Measurements from ENCODE around the gene ZNF407.

ZNF407 gene

DNA sequence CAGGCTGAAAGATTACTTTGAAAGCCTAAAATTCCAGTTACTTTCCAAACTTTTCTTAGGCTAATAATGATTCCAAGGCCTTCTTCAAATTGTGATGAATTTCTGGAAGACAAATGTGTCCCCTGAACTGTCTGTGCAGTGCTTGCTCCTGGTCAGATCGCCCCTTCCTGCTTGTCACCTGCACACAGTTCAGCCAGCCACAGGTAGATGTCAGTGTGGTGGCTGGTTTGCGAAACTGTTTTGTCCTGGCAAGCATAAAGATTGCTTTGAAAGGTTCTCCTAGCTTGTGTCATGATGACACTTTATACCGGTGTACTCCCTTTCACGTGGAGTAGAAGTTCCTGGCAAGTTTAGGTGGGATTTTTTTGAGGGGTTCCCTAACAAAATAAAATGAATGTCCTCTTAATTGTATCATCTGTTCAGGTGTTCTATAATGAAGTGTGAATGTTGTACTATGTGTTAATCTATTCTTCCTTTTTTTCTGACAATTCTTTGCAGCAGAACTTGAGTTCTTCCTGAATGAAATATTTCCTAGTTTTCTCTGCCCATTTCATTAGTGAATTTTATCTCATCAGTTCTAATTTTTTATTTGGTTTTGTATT, 298.8 kb downstream of the ZNF407 start:
- peak; percentile 20 for DNase-seq

DNA sequence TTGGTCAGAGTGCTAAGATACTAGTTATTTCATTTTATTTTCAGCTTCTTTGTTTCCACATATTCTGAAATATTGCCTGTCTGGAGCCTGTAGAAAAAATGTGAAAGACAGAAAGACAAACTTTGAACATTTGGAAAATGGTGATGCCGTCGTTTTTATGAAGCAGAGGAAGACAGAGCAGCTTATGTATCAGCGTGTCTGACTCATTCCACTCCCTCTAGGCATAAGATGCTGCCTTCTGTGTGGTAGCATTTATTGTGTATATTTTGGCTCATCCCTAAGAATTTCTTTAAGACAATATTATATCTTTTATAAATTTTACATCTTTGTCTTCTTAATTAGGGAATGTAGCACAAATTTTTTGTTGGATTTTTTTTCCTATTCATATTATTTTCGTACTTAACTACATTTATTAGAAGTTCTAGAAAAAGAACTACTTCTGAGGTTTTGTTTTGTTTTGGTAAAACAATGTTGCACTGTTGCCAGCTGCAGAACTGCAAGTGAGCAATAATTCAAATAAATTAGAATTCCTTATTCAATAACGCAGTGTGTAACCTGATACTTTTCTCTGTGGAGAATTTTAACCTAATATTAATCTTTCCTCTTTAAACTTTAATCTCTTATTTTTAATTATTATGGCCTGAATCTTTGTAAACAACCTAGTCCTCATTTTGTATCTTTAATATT, 300.4 kb downstream of the ZNF407 start:
- DNase-seq = no peak

DNA sequence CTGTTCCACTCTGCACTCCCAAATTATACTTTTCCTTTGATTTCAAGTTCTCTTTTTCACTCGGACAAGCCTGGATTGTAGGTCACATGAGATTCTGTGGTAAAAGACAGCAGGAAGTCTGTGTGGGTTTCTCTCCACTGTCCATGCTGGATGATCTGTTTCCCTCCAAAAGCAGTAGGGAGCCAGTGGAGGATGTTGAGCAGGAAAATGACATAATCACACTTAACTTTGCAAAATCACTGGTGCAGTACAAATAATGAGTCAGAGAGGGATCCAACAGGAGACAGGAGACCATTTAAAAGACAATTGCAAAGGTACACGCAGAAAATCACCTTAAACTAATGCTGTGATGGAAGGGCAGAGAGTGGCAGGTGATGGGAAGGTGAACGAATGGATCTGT, 301.3 kb downstream of the ZNF407 start:
- DNase-seq = no peak

DNA sequence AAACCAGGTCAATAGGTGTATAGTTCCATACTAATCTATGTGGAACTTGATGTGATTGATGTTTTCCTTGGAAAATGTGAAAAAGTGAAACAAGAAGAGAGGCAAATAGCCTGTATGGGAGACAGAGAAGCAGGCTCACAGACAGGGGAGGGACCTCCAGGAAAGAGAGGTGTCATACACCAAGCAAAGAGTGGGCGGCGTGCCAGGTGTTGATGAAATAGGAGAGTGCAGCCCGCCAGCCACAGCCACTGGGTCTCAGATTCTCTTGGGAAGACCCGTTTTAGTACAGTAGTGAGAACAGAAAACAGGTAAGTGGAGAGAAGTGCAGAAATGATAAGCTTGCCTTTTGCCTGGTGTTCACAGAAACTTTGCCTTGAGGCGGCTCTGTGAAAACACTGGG, 301.9 kb downstream of the ZNF407 start:
- peak; percentile 79 for DNase-seq

DNA sequence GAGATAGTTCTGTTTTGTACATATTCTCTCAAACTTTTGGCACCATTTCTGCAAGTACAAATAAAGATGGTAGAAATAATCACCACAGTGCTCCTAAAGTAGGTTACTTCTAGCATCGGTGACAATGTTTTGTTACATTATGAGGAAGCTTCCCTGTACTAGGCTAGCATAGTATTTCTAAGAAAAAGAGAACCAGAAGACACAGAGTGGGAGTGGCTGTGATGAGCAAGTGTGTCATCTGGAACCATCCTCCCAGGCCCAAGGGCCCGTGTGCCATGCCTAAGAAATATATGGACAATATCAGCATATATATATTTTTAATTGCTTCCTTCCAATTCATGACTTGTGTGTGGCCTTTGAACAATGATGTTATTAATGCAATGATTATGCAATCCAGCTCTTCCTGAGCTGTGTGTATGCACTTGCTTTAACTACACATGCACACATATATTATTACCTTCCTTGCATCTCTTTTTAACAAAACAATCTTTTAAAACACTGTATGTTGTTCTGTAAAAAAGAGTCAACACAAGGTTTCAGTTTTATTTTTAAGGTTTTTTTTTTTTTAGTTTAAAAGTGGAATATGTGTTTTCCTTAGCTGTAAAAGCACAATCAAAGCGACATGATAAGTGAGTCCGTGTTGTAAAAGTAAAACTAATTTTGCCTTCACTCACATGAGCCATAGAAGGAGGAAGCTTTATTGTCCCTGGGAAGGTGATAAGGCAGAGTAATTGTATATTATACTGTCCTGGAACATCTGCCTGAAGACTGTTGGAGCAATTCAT, 303.9 kb downstream of the ZNF407 start:
- no peak for DNase-seq

DNA sequence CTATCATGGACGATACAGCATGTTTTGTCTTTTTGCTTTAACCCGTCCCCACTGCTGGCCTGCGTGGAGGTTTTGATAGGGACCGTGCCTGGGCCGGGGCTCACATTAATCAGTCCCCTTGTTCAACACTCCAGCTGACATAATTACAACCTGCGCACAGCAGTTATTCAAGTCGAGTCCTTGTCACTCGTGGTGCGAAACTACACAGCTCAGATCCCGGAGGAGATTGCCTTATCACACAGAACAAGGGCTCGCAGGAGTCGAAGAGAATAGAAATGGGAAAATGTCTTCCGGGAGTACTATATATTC, 304.4 kb downstream of the ZNF407 start:
- DNase-seq = no peak

DNA sequence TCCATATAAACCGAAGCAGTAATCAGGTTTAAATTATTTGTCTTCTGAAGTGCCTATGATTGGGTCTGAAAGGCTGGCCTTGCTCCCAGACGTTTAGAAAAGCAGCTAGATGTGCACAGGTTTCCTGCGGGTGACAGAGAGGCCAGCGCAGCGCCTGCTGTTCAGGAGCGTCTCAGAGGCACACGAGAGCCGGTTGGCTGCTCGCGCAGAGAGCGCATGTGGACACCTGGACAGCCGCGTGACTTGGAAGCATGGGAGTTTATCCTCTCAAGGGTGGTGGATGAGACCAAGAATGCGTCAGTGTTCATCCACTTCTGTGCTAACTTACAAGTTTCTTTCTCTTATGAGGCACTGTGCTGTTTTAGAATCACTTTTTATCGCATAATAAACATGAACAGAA, 307.6 kb downstream of the ZNF407 start:
- DNase-seq = no peak

DNA sequence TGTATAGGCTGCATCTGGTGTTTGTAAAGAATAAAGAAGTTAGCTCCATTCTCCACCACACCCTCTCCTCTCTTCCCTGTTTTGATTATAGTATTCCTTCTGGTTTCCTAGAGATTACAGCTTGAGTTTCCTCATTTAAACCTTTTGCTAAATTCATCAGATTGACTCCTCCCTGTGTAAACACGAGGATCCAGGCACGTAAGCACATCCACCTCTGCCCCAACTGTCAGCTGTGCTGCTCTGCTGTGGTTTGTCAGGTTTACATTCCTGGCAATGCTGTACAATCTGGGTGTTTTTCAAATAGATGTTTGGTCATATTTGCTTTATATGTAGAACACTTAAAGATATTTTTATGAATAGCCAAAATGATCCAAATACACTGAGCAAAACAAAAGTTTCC, 308.5 kb downstream of the ZNF407 start:
- no peak for DNase-seq

DNA sequence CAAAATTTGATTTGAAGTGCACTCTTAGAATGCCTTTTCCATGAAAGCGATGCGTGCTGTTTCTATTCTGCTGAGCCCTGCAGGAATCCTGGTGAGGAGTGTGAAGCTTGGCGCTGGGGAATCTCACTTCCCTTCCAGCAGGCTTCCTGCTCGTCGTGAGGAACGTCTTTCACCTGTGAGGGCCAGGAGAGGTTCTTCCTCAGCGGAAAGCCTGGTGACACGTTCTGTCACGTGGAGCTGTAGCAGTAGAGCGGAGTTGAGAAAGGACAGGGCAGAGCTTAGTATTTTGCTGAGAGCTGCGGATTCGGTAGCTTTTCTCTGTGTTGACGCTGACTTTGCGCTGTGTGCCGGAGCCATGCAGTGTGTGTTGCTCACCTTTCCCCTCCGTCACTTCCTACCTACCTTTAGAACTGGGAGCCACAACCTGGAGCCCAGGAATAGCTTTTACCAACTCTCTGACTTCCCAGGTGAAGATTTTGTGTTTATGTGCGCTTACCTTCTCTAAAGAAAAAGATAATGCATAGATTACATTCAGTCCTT, 316.5 kb downstream of the ZNF407 start:
- DNase-seq = no peak

DNA sequence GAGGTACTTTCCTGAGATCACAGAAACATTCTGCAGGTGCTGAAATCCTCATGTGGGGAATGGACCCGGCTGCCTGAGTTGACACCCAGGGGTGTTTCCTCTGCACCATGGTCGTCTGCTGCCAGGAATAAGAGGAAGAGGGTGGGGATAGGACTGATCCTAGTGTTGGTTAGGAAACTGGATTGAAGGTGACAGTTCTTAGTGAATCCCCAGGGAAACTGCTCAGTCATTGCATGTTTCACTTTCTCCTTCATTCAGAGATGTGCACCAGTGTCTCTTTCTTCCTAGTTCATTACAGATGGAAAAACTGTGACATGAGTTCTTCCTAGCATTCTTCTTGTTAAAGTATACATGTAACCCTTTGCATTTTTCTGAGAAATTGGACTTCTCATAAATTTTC, 317.0 kb downstream of the ZNF407 start:
- DNase-seq = no peak

DNA sequence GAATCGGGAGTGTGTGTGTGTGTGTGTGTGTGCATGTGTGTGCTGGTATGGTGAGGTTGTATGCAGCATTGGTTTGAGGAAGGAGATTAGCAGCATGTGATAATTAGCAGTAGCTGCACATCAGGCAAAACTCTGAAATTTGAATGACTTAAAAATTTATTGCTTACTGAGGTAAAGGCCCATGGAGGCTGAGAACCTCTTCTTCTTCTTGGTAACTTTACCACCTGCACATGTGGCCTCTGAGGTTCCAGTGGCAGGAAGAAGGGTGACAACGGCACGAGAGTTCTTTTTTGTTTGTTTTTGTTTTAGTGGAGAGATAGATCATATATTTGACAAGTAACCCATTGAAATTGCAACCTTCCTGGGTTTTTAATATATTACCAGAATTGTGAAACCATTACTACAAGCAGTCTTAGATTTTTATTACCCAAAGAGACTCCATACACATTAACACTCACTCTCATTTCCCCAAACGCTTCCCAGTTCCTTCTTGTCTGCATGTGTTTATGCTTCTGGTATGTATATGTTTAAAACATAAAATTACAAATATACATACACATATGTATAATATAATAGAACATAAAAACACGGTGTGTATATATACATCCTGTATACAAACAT, 319.2 kb downstream of the ZNF407 start:
- no peak for DNase-seq

DNA sequence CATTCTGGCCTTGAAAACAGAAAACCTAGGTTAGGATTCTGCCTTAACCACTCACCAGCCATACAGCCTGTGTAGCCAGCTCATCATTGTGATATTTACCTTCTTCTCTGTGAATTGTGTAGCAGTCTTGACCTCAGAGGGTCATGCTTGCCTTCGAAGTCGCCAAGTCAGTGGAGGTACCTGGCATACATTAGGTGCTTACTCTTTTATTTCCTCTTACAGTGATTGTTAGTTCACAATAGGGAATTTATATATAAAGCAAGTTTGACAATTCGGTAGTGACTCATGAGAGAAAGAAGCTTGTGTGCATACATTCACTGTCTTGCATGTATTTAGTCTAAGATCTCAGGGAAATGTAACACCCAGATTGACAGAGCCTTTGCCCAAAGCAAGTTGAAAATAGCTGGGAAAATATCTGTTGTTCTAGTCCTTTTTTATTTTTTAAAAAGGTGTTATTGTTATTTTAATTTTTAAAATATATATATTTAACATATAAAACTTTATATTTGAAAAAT, 320.7 kb downstream of the ZNF407 start:
- DNase-seq = no peak

DNA sequence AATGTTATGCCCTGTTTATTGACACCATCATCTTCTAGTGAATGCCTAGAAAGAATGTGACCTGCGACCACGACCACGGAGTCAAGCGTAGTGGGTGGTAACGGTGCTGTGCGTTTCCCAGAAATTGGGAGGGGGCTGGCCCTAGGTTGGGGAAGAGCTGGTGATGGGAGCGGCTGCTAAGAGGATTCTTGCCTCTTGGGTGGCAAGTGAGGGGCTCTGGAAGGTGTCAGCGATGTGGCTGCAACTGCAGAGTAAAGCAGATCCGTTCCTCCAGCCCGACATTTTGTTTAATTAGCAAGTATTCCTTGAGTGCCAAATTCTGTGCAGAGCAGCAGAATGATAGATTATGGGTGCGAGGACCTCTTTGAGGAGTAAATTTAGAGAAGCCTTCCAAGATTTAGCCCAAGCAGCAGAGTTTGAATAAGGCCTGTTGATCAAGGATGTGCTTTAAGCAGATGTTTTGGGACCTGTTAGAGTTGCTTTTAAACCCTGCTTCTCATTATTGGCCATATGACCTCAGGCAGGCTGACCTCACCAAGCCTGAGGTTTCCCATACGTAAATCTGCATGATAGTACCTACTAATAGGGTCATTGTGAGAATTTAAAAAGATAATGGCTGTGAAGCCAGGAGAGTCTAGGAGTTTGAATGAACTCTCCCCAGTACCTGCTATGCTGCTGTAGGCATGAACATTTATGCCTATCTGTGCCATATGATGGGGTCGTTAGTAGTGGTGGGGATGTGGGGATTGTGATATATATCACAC, 323.6 kb downstream of the ZNF407 start:
- no peak for DNase-seq

DNA sequence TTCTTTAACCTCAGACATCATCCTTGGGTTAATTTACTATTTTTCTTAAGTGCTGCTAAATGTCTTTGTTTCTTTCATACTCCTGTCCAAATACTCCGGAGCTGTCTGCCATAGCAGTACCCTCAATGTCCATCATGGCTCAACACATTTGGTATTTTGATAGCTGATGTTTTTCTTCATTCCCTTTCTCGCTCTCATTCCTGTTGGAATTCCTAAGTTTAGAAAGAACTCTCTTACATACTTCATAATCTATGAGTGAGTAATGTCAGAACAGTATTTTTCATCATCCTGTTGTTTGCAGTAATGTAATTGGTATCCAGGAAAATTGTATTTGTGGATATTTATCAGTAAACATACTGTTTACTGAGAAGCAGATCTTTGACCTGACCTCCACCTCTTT, 328.4 kb downstream of the ZNF407 start:
- DNase-seq = no peak

DNA sequence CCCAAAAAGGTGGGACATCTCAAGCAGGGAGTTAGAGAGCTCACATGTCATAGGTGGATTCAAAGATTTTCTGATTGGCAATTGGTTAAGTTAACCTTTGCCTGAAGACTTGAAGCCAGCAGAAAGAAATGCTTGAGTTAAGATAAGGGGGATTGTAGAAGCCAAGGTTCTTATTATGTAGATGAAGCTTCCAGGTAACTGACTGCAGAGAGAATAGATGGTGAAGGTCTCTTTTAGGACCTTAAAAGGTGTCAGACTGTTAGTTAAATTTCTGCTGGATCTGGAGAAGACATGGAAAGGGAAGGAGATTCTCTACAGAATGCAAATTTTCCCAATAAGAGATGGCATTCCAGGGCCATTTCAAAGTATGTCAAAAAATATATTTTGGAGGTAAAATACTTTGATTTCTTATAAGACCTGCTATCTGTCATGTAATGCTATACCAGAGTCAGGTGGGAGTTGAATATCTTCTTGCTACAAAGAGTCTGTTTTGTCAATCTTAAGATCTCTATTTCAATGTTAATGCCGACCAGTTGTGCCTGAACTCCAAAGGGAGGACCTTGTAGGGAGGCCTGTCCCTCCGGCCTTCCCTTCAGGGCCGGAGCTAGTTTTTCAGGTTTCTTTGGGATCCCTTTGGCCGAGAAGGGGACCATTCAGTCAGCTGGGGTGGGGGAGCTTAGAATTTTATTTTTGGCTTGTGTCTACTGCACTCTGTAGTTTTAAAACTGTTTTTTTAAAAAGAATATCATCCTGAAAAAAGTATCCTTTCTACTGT, 330.7 kb downstream of the ZNF407 start:
- DNase-seq = no peak

DNA sequence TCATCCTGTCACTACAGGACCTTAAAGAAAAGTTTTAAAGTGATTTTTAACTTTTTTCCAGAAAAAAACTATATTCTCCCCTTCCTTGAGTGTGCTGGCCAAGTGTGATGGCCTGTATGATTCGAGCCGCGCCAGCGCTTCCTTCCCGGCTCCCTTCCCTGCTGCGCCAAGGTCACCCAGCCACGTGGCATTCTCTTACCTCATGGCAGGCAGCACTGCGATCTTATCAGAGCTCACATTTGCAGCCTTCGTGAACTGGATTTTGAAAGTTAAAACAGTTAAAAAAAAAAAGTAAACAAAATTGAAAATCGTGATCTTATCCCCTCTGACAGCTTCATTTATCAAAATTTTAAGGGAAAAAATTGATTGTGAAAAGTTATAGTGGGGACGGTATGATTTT, 331.4 kb downstream of the ZNF407 start:
- DNase-seq = no peak

DNA sequence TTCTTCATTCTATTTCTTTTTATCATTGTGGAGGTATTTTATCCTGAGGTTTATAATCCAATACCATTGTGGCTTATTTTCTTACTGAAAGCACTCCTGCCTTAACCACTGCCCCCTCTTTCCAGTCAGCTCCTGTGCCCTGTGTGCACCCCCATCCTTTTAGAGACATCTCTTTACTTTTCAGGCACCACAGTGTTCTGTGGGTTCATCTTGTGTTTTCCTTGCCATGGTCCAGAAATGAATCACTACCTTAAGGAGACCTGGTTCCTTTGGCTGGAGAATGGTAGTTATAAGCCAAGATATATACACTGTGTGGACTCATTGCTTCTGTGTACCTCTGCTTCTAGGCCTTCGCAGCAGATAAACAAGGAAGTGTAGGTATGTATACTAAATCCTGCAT, 332.9 kb downstream of the ZNF407 start:
- no peak for DNase-seq

DNA sequence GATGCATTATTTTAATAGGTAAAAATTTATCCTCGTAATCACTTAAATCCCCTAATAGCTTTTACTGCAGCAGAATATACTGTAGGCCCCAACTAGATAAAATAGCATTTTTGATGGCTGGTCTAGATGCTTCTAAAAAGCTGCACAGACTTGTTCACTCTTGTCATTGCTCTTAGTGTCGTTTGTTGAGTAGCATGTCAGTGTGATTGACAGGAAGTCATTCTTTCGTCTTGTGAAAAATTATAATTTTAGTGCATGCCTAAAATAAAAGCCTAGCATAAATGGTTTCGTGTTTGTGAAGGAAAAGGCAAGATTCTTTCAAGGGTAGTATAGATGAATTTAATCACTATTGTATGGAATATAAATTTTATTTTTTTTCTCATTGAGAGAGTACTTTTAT, 336.3 kb downstream of the ZNF407 start:
- no peak for DNase-seq

DNA sequence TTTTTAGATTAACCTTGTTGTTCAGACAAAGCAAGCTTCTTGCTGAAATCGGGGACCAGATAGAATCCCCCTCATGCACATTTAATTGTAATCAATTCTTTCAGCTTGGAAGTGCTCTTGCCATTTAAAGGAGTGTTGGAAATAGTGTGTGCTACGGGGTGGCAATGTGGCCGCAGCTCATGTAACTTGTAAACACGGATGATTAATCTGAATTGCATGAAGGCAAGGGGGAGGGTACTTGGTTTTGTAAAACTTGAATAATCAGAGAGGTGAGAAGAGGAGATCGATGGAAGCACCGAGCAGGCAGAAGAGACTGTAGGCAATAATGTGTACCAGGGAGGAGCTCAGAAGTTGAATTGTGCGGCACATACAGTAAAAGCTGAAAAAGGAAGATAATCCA, 337.8 kb downstream of the ZNF407 start:
- DNase-seq = no peak

DNA sequence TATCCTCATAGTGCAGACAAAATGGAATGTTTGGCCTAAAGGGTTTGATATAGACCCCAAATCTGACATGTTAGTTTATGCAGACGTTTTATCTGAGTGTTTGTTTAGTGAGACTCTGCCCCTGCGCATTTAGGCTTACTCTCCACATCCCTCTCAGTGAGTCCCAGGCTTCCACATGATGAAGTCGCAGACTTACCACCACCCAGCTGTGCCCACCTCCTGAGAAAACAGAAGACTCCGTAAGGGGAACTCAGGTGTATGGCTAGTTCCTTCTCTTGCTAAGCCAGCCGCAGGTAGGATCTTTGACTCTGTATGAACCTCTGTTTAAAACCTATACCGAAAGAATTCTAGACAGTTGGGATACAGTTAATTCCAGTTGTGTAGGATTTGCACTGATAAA, 338.7 kb downstream of the ZNF407 start:
- DNase-seq = no peak

DNA sequence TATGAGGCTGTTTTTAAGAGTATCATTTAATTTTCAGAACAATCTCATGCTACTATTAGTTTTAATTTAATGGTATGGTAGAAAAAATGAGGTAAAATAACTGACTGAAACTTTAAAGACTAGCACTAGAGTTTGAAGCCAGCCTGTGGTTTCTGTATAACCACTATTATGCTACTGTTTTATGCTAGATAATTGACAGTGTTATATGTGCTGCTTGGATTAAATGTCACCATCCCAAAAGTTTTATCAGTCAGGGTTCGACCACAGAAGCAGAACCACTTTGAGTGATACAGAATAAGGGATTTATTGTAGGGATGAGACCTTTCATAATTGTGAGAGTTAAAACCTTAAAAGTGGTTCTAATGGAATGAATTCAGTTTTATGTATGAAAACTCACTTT, 339.6 kb downstream of the ZNF407 start:
- no peak for DNase-seq

DNA sequence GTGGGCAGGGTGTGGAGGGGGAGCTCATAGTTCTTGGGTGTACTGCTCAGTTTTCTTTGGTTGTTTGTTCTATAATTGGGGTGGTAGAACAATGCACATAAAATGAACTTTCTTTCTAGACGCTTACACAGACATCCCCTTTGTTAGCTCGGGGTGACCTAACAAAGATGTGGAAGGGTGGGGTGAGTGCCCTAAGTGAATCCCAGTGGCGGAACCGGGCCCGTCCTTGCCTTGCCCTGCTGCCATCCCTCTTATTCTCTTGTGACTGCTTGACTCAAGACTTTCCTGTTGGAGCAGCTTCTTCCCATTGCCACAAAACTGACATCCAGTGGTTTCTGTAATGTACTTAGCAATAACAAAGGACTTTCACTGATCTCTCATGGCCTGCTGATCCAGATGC, 343.2 kb downstream of the ZNF407 start:
- no peak for DNase-seq

Measured in NCI-H2171 treated with DMSO at 0.1 percent for 48 hours (cell line).